Activated CD8-positive, alpha-beta memory T cell treated with anti-CD3 and anti-CD28 coated beads, Interleukin-2, amount 50 U/mL, for 24 hours (primary cell): Measurements from ENCODE around the gene SIPA1L2.

Experiments
- DNase-seq: peaks from one replicate; pipeline ENCODE4 v3.0.0-alpha.2; 2020; ENCODE audit errors: extremely low read depth

The SIPA1L2 gene

GRCh38 chr1:232589812-232590743 lies 39.9 kb downstream of the SIPA1L2 start:
- DNase-seq, result no peak

DNA sequence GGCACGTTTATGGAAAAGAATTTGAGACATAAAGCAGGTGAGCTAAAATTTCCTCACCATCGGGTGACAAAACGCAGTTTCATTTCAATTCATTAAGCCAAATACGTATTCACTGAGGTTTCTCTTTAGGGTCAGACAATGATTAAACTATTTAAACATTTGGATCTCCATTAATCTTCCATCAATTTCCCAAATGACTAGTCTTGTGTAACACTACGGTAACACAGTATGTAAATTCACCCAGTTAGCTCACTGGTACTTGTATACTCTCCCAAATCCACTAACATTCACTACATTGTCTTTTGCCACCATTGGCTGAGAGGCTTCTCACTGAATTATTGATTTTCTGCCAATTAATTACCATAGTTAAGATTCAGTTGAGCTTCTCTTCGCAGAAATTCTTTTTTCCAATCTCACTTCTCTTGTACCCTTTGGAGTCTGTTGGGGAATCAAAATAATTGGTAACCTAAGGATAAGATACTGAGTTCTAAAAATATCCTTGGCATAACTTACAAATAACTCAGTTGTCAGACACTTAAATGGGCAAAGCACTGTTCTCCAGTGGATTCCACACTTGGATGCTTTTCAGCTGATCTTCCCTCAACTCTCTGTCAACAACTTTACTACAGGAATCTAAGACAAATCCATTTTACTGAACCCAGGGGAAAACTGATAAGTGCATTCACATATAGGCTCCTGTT lies 40.7 kb downstream of the SIPA1L2 start:
- DNase-seq, result no peak

DNA sequence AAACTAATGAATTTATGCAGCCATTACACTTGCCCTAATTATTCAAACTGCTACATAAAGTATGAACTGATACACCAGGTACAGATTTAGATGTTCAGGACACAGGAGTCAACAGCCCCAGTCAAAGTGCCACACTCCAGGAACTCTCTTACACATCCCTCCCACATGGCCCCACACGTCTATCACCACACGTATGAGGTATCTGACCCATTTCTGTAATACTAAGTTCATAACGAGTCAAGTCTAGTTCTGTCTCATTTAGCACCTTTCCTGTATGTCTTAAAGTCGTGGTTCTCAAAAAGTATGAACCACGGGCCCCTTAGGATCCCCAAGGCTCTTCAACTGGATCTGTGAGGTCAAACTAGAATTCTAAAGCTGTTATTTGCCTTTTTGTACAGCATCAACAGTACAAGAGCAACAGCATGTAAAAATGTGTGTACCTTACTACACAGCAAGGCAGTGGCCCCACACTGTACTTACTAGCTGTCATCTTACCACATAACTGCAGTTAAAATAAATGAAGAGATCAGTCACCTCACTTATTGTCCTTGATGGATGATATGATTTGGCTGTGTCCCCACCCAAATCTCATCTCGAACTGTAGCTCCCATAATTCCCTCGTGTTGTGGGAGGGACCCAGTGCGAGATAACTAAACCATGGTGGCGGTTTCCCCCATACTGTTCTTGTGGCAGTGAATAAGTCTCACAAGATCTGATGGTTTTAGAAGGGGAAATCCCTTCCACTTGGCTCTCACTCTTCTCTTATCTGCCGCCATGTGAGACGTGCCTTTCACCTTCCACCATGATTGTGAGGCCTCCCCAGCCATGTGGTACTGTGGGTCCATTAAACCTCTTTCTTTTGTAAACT lies 42.6 kb downstream of the SIPA1L2 start:
- no peak for DNase-seq

DNA sequence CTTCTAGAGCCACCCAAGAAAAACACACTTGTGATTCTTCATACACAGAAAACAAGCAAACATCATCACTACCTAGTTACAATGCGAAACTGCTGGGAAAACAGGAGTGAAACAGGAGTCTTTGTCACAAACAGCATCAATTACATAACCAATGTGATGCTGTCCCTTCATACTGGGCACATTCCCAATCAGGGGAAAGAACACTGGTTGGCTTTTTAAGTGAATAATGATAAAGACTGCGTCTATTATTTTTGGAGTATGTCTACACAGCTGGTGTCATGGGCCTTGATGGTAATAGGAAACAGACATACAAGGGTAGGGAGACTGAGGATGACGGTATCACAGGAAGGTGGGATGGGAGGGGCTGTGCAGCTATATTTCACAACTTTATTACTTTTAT lies 43.3 kb downstream of the SIPA1L2 start:
- DNase-seq, result no peak

GRCh38 chr1:232585486-232585885 lies 44.4 kb downstream of the SIPA1L2 start:
- DNase-seq, result no peak

DNA sequence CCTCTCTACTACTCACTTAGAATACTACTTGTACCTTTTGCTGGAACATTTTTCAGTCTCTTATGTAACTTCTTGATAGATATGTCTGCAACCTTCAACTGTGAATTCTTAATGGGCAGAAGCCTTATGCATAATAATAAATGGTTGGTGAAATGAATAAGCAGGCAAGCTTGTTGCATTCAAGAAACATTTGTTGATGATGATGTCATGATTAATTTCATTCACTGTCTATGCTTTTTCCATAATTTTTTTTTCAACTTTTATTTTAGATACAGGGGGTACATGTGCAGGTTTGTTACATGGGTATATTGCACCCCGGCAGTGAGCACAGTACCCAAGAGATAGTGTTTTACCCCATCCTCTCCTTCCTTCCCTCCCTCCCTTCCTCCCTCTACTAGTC lies 48.0 kb downstream of the SIPA1L2 start:
- DNase-seq, result no peak
